ENCODE data around the gene TANC1. TPM values are rescaled to one million over a fixed set of nuclear protein-coding genes. Genes with fewer than 3 reads are reported as not detected.

The TANC1 gene
- total RNA-seq, 1 donor from 2014 or later: not detected

GRCh38 chr2:159145745-159146354, 177.4 kb downstream of the TANC1 start:
- H3K4me1 Mint-ChIP-seq: no peaks in the 10 kb centered on the region
- ATAC-seq (ENCODE audit: low read depth) (no peak), DNase-seq (no peak)
- ChIA-PET POLR2A (no interaction called here), CTCF (no interaction called here)
- H3K27ac Mint-ChIP-seq: no peak overlapping the region
- no peaks in the 10 kb centered on the region for H3K9me3 Mint-ChIP-seq
- no peaks in the 10 kb centered on the region for H3K36me3 Mint-ChIP-seq (ENCODE audit: low read depth)
- intact Hi-C loops (cut with micrococcal nuclease): no loop called here
- no peak for TF ChIP-seq CTCF (IDR thresholded peaks at IDR 0.05)
- H3K27me3 Mint-ChIP-seq: peaks cover 8% of the 10 kb centered on the region
- no peak overlapping the region for H3K4me3 Mint-ChIP-seq

- DNase-seq (no peak), ATAC-seq (ENCODE audit: low read depth) (no peak)
- TF ChIP-seq CTCF (IDR thresholded peaks at IDR 0.05): no peak
- Mint-ChIP-seq H3K27me3 (peaks cover 5% of the 10 kb centered on the region), H3K27ac (no peak overlapping the region), H3K9me3 (no peaks in the 10 kb centered on the region), H3K4me3 (no peak overlapping the region), H3K36me3 (ENCODE audit: low read depth) (no peaks in the 10 kb centered on the region), H3K4me1 (no peaks in the 10 kb centered on the region)
- intact Hi-C loops (cut with micrococcal nuclease): no loop called here
- ChIA-PET CTCF (no interaction called here), POLR2A (no interaction called here)
These were observed 178.7 kb downstream of the TANC1 start for GRCh38 chr2:159146996-159147666.

- Mint-ChIP-seq H3K4me1 (no peaks in the 10 kb centered on the region), H3K36me3 (ENCODE audit: low read depth) (no peaks in the 10 kb centered on the region), H3K4me3 (no peak overlapping the region), H3K27ac (no peak overlapping the region), H3K9me3 (no peaks in the 10 kb centered on the region), H3K27me3 (peaks cover 6% of the 10 kb centered on the region)
- DNase-seq: no peak
- TF ChIP-seq CTCF (IDR thresholded peaks at IDR 0.05): no peak
- ChIA-PET CTCF (interaction anchor here (1.1 kb wide), 1 partner anchor 29 kb away, joined by 4 read pairs; no protein-coding TSS in a partner anchor), POLR2A (no interaction called here)
- no peak for ATAC-seq (ENCODE audit: low read depth)
- intact Hi-C loops (cut with micrococcal nuclease): no loop called here
These were observed 179.2 kb downstream of the TANC1 start for GRCh38 chr2:159147690-159148089.

GRCh38 chr2:159148901-159149300, 180.5 kb downstream of the TANC1 start:
- ATAC-seq (ENCODE audit: low read depth) (no peak), DNase-seq (no peak)
- POLR2A ChIA-PET: no interaction called here
- no peak for TF ChIP-seq CTCF (IDR thresholded peaks at IDR 0.05)
- no peak overlapping the region for H3K4me3 Mint-ChIP-seq
- CTCF ChIA-PET: no interaction called here
- H3K4me1 Mint-ChIP-seq: no peaks in the 10 kb centered on the region
- intact Hi-C loops (cut with micrococcal nuclease): no loop called here
- H3K27me3 Mint-ChIP-seq: peaks cover 17% of the 10 kb centered on the region
- no peaks in the 10 kb centered on the region for H3K9me3 Mint-ChIP-seq
- H3K27ac Mint-ChIP-seq: no peak overlapping the region
- no peaks in the 10 kb centered on the region for H3K36me3 Mint-ChIP-seq (ENCODE audit: low read depth)

- ATAC-seq (ENCODE audit: low read depth) (no peak), DNase-seq (no peak)
- intact Hi-C loops (cut with micrococcal nuclease): no loop called here
- no peaks in the 10 kb centered on the region for H3K4me1 Mint-ChIP-seq
- no peak overlapping the region for H3K27ac Mint-ChIP-seq
- H3K27me3 Mint-ChIP-seq: peaks cover 18% of the 10 kb centered on the region
- H3K36me3 Mint-ChIP-seq (ENCODE audit: low read depth): no peaks in the 10 kb centered on the region
- no peak overlapping the region for H3K4me3 Mint-ChIP-seq
- ChIA-PET POLR2A (no interaction called here), CTCF (no interaction called here)
- no peaks in the 10 kb centered on the region for H3K9me3 Mint-ChIP-seq
- TF ChIP-seq CTCF (IDR thresholded peaks at IDR 0.05): no peak
These were observed 181.3 kb downstream of the TANC1 start for GRCh38 chr2:159149747-159150146.

Measured in activated B cell treated with CpG ODN at 0.5 μM for 24 hours (primary cell).